Measurements from ENCODE around the gene EFCAB14.

The EFCAB14 gene

GRCh38 chr1:46638921-46639320 is 80.0 kb downstream of the EFCAB14 start:
- no peaks in the 10 kb centered on the region for H3K4me1 Mint-ChIP-seq
- DNase-seq (ENCODE audit: low spot score in 2 of 2) (no peak), ATAC-seq (replicated peaks; ENCODE audit: extremely low read depth, poor library complexity, severe bottlenecking) (no peak)
- no peaks in the 10 kb centered on the region for H3K9me3 Mint-ChIP-seq
- no peak overlapping the region for H3K27ac Mint-ChIP-seq (ENCODE audit: low read depth)
- H3K36me3 Mint-ChIP-seq (ENCODE audit: insufficient read depth): peaks cover 15% of the 10 kb centered on the region
- no peaks in the 10 kb centered on the region for H3K27me3 Mint-ChIP-seq
- no peak overlapping the region for H3K4me3 Mint-ChIP-seq

- Mint-ChIP-seq H3K4me1 (no peaks in the 10 kb centered on the region), H3K27ac (ENCODE audit: low read depth) (no peak overlapping the region), H3K4me3 (no peak overlapping the region), H3K9me3 (no peaks in the 10 kb centered on the region), H3K36me3 (ENCODE audit: insufficient read depth) (peaks cover 18% of the 10 kb centered on the region), H3K27me3 (no peaks in the 10 kb centered on the region)
- ATAC-seq (replicated peaks; ENCODE audit: extremely low read depth, poor library complexity, severe bottlenecking): no peak
- DNase-seq (ENCODE audit: low spot score in 2 of 2): no peak
These were observed 81.3 kb downstream of the EFCAB14 start for GRCh38 chr1:46637444-46638083.

GRCh38 chr1:46635205-46635604 is 83.7 kb downstream of the EFCAB14 start:
- ATAC-seq (replicated peaks; ENCODE audit: extremely low read depth, poor library complexity, severe bottlenecking) (no peak), DNase-seq (ENCODE audit: low spot score in 2 of 2) (no peak)
- Mint-ChIP-seq H3K27ac (ENCODE audit: low read depth) (no peak overlapping the region), H3K36me3 (ENCODE audit: insufficient read depth) (peaks cover 14% of the 10 kb centered on the region), H3K9me3 (no peaks in the 10 kb centered on the region), H3K4me1 (no peaks in the 10 kb centered on the region), H3K27me3 (no peaks in the 10 kb centered on the region), H3K4me3 (no peak overlapping the region)

- H3K4me1 Mint-ChIP-seq: no peaks in the 10 kb centered on the region
- H3K9me3 Mint-ChIP-seq: no peaks in the 10 kb centered on the region
- no peaks in the 10 kb centered on the region for H3K27me3 Mint-ChIP-seq
- no peak for ATAC-seq (replicated peaks; ENCODE audit: extremely low read depth, poor library complexity, severe bottlenecking)
- no peak overlapping the region for H3K4me3 Mint-ChIP-seq
- no peak for DNase-seq (ENCODE audit: low spot score in 2 of 2)
- no peak overlapping the region for H3K27ac Mint-ChIP-seq (ENCODE audit: low read depth)
- H3K36me3 Mint-ChIP-seq (ENCODE audit: insufficient read depth): peaks cover 9% of the 10 kb centered on the region
These were observed 88.2 kb downstream of the EFCAB14 start for GRCh38 chr1:46630719-46631118.
